Astrocyte (in vitro differentiated cells and primary cell): ENCODE measurements around the gene NXPH4. TPM values are rescaled to one million over a fixed set of nuclear protein-coding genes. Genes with fewer than 3 reads are reported as not detected.
A peak's percentile ranks its signal among the peaks of the same experiment; 100 is the strongest.

Experiments used
- DNase-seq: peaks from one replicate; pipeline ENCODE4 v3.0.0-alpha.2; 2010; ENCODE audit warnings: low read depth
- FAIRE-seq: peaks from 2 replicates; lab custom pipeline; 2011; peaks lifted over from hg19 to GRCh38; lab: Jason Lieb, UNC
- H2AFZ ChIP-seq: 2 replicates; pipeline ENCODE4 v1.6.0; 2012; ENCODE audit warnings: low read depth, low read length, inconsistent platforms
- H3K27ac ChIP-seq: 2 replicates; pipeline ENCODE4 v1.5.1; 2011; ENCODE audit warnings: low read depth, low read length, inconsistent platforms
- H3K27me3 ChIP-seq: 2 replicates; pipeline ENCODE4 v1.6.0; 2011; ENCODE audit warnings: low read length, inconsistent platforms; ENCODE audit not compliant: insufficient read depth
- H3K36me3 ChIP-seq: 2 replicates; pipeline ENCODE4 v1.5.1; 2011; ENCODE audit warnings: low read length, inconsistent platforms; ENCODE audit not compliant: insufficient read depth
- H3K4me1 ChIP-seq: 2 replicates; pipeline ENCODE4 v1.5.1; 2011; ENCODE audit warnings: low read length, inconsistent platforms; ENCODE audit not compliant: insufficient read depth
- H3K4me2 ChIP-seq: 2 replicates; pipeline ENCODE4 v1.6.0; 2012; ENCODE audit warnings: low read length, inconsistent platforms
- H3K4me3 ChIP-seq: 2 replicates; pipeline ENCODE4 v1.5.1; 2011; ENCODE audit warnings: low read depth, mild to moderate bottlenecking, low read length, inconsistent platforms; ENCODE audit not compliant: insufficient read depth
- H3K79me2 ChIP-seq: 2 replicates; pipeline ENCODE4 v1.6.0; 2012; ENCODE audit warnings: mild to moderate bottlenecking, low read length, inconsistent platforms; ENCODE audit not compliant: insufficient read depth
- H3K9ac ChIP-seq: 2 replicates; pipeline ENCODE4 v1.6.0; 2012; ENCODE audit warnings: mild to moderate bottlenecking, low read length, inconsistent platforms
- H3K9me3 ChIP-seq: 2 replicates; pipeline ENCODE4 v1.5.1; 2012; ENCODE audit warnings: low read depth, mild to moderate bottlenecking, low read length, inconsistent platforms; ENCODE audit not compliant: insufficient read depth
- H4K20me1 ChIP-seq: 2 replicates; pipeline ENCODE4 v1.6.0; 2012; ENCODE audit warnings: low read length, inconsistent platforms; ENCODE audit not compliant: insufficient read depth
- H3K27ac Mint-ChIP-seq: one replicate; pipeline ENCODE4 v1.8.0; 2021; ENCODE audit warnings: mild to moderate bottlenecking, mixed read lengths; ENCODE audit not compliant: unreplicated experiment
- H3K27me3 Mint-ChIP-seq: one replicate; pipeline ENCODE4 v1.8.0; 2021; ENCODE audit warnings: low read depth, mixed read lengths; ENCODE audit not compliant: unreplicated experiment
- H3K36me3 Mint-ChIP-seq: one replicate; pipeline ENCODE4 v1.8.0; 2021; ENCODE audit warnings: low read depth, mixed read lengths; ENCODE audit not compliant: unreplicated experiment
- H3K4me1 Mint-ChIP-seq: one replicate; pipeline ENCODE4 v1.8.0; 2021; ENCODE audit warnings: low read depth, mixed read lengths; ENCODE audit not compliant: unreplicated experiment
- H3K4me3 Mint-ChIP-seq: one replicate; pipeline ENCODE4 v1.8.0; 2021; ENCODE audit warnings: mild to moderate bottlenecking, moderate library complexity, mixed read lengths; ENCODE audit not compliant: unreplicated experiment
- H3K9me3 Mint-ChIP-seq: one replicate; pipeline ENCODE4 v1.8.0; 2021; ENCODE audit warnings: mild to moderate bottlenecking, mixed read lengths; ENCODE audit not compliant: unreplicated experiment
- EZH2 ChIP-seq: IDR thresholded peaks from 2 replicates; pipeline ENCODE4 v1.6.1; 2012; ENCODE audit warnings: mild to moderate bottlenecking, low read length, inconsistent platforms; ENCODE audit not compliant: insufficient read depth
- total RNA-seq: library from RNA; stranded (reverse); gene quantifications from 2 replicates; pipeline ENCODE4 v1.2.1, GENCODE V29; 2021
- TF ChIP-seq, protein P1 (sequence below): IDR thresholded peaks from 2 replicates; pipeline ENCODE4 v1.5.1; 2011; ENCODE audit warnings: low read depth, mild to moderate bottlenecking, inconsistent platforms, low read length, moderate library complexity; ENCODE audit not compliant: insufficient read depth

Gene NXPH4
- total RNA-seq, 1 donor from 2014 or later = 14.5 TPM

DNA sequence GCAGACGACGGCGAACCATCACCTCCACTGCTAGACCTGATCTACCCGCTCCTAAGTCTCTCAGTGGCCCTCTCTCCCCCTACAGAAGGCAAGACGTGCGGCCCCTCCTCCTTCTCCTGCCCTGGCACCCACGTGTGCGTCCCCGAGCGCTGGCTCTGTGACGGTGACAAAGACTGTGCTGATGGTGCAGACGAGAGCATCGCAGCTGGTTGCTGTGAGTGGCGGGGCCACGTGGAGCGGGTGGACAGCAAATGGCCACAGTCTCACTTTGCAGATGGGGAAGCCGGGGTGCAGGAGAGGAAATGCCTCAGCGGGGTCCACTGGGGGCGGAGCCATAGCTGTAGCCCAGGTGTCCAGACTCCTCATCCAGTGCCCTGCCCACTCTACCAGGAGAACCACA lies 21.4 kb upstream of the NXPH4 start:
- Histone ChIP-seq H3K27me3 (no peaks in the 10 kb centered on the region), H3K4me1 (no peaks in the 10 kb centered on the region), H3K4me2 (no peak overlapping the region), H3K79me2 (no peaks in the 10 kb centered on the region), H3K4me3 (no peak overlapping the region), H3K9ac (no peak overlapping the region), H3K36me3 (peaks cover 30% of the 10 kb centered on the region), H4K20me1 (peaks cover 68% of the 10 kb centered on the region), H3K27ac (no peak overlapping the region), H3K9me3 (no peaks in the 10 kb centered on the region), H2AFZ (no peak overlapping the region)
- H3K27me3 Mint-ChIP-seq = no peaks in the 10 kb centered on the region
- H3K4me1 Mint-ChIP-seq = no peaks in the 10 kb centered on the region
- H3K9me3 Mint-ChIP-seq = no peaks in the 10 kb centered on the region
- peaks cover 24% of the 10 kb centered on the region for H3K36me3 Mint-ChIP-seq
- H3K4me3 Mint-ChIP-seq = no peak overlapping the region
- no peak overlapping the region for H3K27ac Mint-ChIP-seq
- TF ChIP-seq, protein P1, sequence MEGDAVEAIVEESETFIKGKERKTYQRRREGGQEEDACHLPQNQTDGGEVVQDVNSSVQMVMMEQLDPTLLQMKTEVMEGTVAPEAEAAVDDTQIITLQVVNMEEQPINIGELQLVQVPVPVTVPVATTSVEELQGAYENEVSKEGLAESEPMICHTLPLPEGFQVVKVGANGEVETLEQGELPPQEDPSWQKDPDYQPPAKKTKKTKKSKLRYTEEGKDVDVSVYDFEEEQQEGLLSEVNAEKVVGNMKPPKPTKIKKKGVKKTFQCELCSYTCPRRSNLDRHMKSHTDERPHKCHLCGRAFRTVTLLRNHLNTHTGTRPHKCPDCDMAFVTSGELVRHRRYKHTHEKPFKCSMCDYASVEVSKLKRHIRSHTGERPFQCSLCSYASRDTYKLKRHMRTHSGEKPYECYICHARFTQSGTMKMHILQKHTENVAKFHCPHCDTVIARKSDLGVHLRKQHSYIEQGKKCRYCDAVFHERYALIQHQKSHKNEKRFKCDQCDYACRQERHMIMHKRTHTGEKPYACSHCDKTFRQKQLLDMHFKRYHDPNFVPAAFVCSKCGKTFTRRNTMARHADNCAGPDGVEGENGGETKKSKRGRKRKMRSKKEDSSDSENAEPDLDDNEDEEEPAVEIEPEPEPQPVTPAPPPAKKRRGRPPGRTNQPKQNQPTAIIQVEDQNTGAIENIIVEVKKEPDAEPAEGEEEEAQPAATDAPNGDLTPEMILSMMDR = no peak
- no peak for TF ChIP-seq EZH2
- FAIRE-seq (no peak), DNase-seq (no peak)

DNA sequence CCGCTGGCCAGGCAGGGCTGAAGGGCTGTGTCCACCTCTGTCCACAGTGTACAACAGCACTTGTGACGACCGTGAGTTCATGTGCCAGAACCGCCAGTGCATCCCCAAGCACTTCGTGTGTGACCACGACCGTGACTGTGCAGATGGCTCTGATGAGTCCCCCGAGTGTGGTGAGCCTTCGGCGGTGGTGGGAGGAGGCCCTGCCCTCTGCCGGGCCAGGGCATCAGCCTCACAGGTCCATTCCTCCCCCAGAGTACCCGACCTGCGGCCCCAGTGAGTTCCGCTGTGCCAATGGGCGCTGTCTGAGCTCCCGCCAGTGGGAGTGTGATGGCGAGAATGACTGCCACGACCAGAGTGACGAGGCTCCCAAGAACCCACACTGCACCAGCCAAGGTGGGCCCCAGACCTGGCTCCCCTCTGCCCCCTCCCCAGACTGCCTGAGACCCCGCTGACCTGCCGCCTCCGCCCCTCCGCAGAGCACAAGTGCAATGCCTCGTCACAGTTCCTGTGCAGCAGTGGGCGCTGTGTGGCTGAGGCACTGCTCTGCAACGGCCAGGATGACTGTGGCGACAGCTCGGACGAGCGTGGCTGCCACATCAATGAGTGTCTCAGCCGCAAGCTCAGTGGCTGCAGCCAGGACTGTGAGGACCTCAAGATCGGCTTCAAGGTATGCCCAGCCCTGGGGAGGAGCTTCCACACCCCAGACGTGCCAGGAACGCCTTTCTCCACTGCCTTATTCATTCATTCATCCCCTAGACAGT lies 20.8 kb upstream of the NXPH4 start:
- no peak overlapping the region for H3K4me2 ChIP-seq
- no peak overlapping the region for H2AFZ ChIP-seq
- FAIRE-seq (no peak), DNase-seq (no peak)
- no peaks in the 10 kb centered on the region for H3K9me3 ChIP-seq
- peaks cover 28% of the 10 kb centered on the region for H3K36me3 ChIP-seq
- Mint-ChIP-seq H3K36me3 (peaks cover 24% of the 10 kb centered on the region), H3K4me3 (no peak overlapping the region), H3K27me3 (no peaks in the 10 kb centered on the region), H3K27ac (peak overlapping the region; percentile 63), H3K9me3 (no peaks in the 10 kb centered on the region), H3K4me1 (no peaks in the 10 kb centered on the region)
- no peaks in the 10 kb centered on the region for H3K4me1 ChIP-seq
- no peak overlapping the region for H3K9ac ChIP-seq
- H3K27ac ChIP-seq = no peak overlapping the region
- no peaks in the 10 kb centered on the region for H3K27me3 ChIP-seq
- H3K4me3 ChIP-seq = no peak overlapping the region
- peaks cover 63% of the 10 kb centered on the region for H4K20me1 ChIP-seq
- TF ChIP-seq, protein P1 = no peak
- TF ChIP-seq EZH2 = no peak
- H3K79me2 ChIP-seq = no peaks in the 10 kb centered on the region

- H3K27ac Mint-ChIP-seq = peak overlapping the region; percentile 63
- peaks cover 64% of the 10 kb centered on the region for H4K20me1 ChIP-seq
These were observed 20.2 kb upstream of the NXPH4 start for GRCh38 chr12:57196439-57196838.

More at GRCh38 chr12:57196439-57196838, 20.2 kb upstream of the NXPH4 start:
- peaks cover 31% of the 10 kb centered on the region for H3K36me3 ChIP-seq
- no peaks in the 10 kb centered on the region for H3K9me3 ChIP-seq
- H3K27ac ChIP-seq = no peak overlapping the region
- H3K9ac ChIP-seq = no peak overlapping the region
- FAIRE-seq (no peak), DNase-seq (no peak)
- no peaks in the 10 kb centered on the region for H3K4me1 ChIP-seq
- no peak overlapping the region for H2AFZ ChIP-seq
- Mint-ChIP-seq H3K4me3 (no peak overlapping the region), H3K9me3 (no peaks in the 10 kb centered on the region), H3K4me1 (no peaks in the 10 kb centered on the region), H3K27me3 (no peaks in the 10 kb centered on the region), H3K36me3 (peaks cover 27% of the 10 kb centered on the region)
- H3K79me2 ChIP-seq = no peaks in the 10 kb centered on the region
- H3K4me3 ChIP-seq = no peak overlapping the region
- no peak for TF ChIP-seq EZH2
- TF ChIP-seq, protein P1 = no peak
- no peaks in the 10 kb centered on the region for H3K27me3 ChIP-seq
- H3K4me2 ChIP-seq = no peak overlapping the region
